IMR-90 (cell line): ENCODE measurements around the gene BST1. TPM values are rescaled to one million over a fixed set of nuclear protein-coding genes. Genes with fewer than 3 reads are reported as not detected.

Source experiments
- ATAC-seq: fragments of 200-7000 bp; cut with Tn5 transposase; 2 replicates; pipeline ENCODE4 v1.9.1; 2020; ENCODE audit warnings: low read depth, mild to moderate bottlenecking, moderate library complexity
- BruUV-seq: library from RNA; stranded (reverse); fragments of 400-500 nt; replicated peaks from 2 replicates; lab custom pipeline; 2021; lab: Mats Ljungman, UMichigan
- CTCF ChIA-PET: fragments of 300-600 bp; formaldehyde crosslinking; extraction: SDS; loops from one replicate; lab custom pipeline; 2021; ENCODE audit warnings: antibody characterized with exemption; lab: Yijun Ruan, JAX
- POLR2A ChIA-PET: fragments of 300-600 bp; sonication (Branson Sonifier 250); formaldehyde crosslinking; loops from one replicate; lab custom pipeline; 2022; ENCODE audit warnings: antibody characterized with exemption; ENCODE audit not compliant: unreplicated experiment; lab: Charles Lee
- DNase-seq: peaks from one replicate; pipeline ENCODE4 v3.0.0; 2013
- H2AFZ ChIP-seq: replicated peaks from 2 replicates; pipeline ENCODE3; 2013; ENCODE audit warnings: low read length, mild to moderate bottlenecking; ENCODE audit not compliant: poor library complexity
- H2AK5ac ChIP-seq: 2 replicates; pipeline ENCODE4 v1.6.1; 2013; ENCODE audit warnings: low read depth, low read length, inconsistent platforms
- H2AK9ac ChIP-seq: replicated peaks from 2 replicates; pipeline ENCODE3; 2013; ENCODE audit warnings: mild to moderate bottlenecking, low read depth, low read length, moderate library complexity; ENCODE audit not compliant: poor library complexity
- H2BK120ac ChIP-seq: 2 replicates; pipeline ENCODE4 v1.6.1; 2013; ENCODE audit warnings: low read depth, low read length, inconsistent platforms
- H2BK15ac ChIP-seq: 3 replicates; pipeline ENCODE4 v1.6.1; 2013; ENCODE audit warnings: low read depth, low read length, inconsistent platforms
- H2BK20ac ChIP-seq: 2 replicates; pipeline ENCODE4 v1.6.1; 2013; ENCODE audit warnings: low read depth, mild to moderate bottlenecking, inconsistent platforms, low read length, moderate library complexity
- H2BK5ac ChIP-seq: 2 replicates; pipeline ENCODE4 v1.6.1; 2013; ENCODE audit warnings: mild to moderate bottlenecking, low read depth, low read length, inconsistent platforms; ENCODE audit not compliant: poor library complexity, severe bottlenecking
- H3K14ac ChIP-seq: replicated peaks from 2 replicates; pipeline ENCODE4 v1.6.1; 2013; ENCODE audit warnings: low read depth, low read length, inconsistent platforms
- H3K18ac ChIP-seq: 2 replicates; pipeline ENCODE4 v1.6.1; 2013; ENCODE audit warnings: low read depth, low read length, control low read depth
- H3K23ac ChIP-seq: 2 replicates; pipeline ENCODE4 v1.6.1; 2013; ENCODE audit warnings: low read depth, low read length, inconsistent platforms
- H3K27ac ChIP-seq: 2 replicates; pipeline ENCODE4 v1.5.1; 2013; ENCODE audit warnings: mild to moderate bottlenecking, control low read depth, low read length; ENCODE audit not compliant: insufficient read depth
- H3K27me3 ChIP-seq: 2 replicates; pipeline ENCODE4 v1.6.1; 2013; ENCODE audit warnings: low read length; ENCODE audit not compliant: control insufficient read depth, insufficient read depth
- H3K36me3 ChIP-seq: 2 replicates; pipeline ENCODE4 v1.6.1; 2013; ENCODE audit warnings: low read length, mixed read lengths; ENCODE audit not compliant: control insufficient read depth, insufficient read depth
- H3K4ac ChIP-seq: 2 replicates; pipeline ENCODE4 v1.6.1; 2013; ENCODE audit warnings: low read depth, low read length, inconsistent platforms
- H3K4me1 ChIP-seq: 2 replicates; pipeline ENCODE4 v1.6.1; 2013; ENCODE audit warnings: low read length, mixed read lengths; ENCODE audit not compliant: control insufficient read depth, insufficient read depth
- H3K4me2 ChIP-seq: 2 replicates; pipeline ENCODE4 v1.6.1; 2013; ENCODE audit warnings: low read depth, mild to moderate bottlenecking, control low read depth, low read length, moderate library complexity
- H3K4me3 ChIP-seq: 2 replicates; pipeline ENCODE4 v1.5.1; 2013; ENCODE audit warnings: low read depth, mild to moderate bottlenecking, control low read depth, low read length, moderate library complexity; ENCODE audit not compliant: insufficient read depth
- H3K56ac ChIP-seq: 2 replicates; pipeline ENCODE4 v1.6.1; 2013; ENCODE audit warnings: low read length, inconsistent platforms; ENCODE audit not compliant: insufficient read depth; ENCODE audit errors: extremely low read depth
- H3K79me1 ChIP-seq, 2 experiments: 2 replicates each; pipeline ENCODE4 v1.6.1; 2013; ENCODE audit warnings: low read length in 2 of 2, inconsistent platforms in 1 of 2, low read depth in 1 of 2
- H3K9ac ChIP-seq: 2 replicates; pipeline ENCODE4 v1.6.1; 2013; ENCODE audit warnings: low read depth, low read length, control low read depth
- H3K9me1 ChIP-seq: 2 replicates; pipeline ENCODE4 v1.6.1; 2013; ENCODE audit warnings: low read length, inconsistent platforms; ENCODE audit not compliant: insufficient read depth
- H3K9me3 ChIP-seq: 2 replicates; pipeline ENCODE4 v1.6.1; 2013; ENCODE audit warnings: low read length; ENCODE audit not compliant: control insufficient read depth, insufficient read depth
- H4K20me1 ChIP-seq: 2 replicates; pipeline ENCODE4 v1.6.1; 2013; ENCODE audit warnings: low read length, inconsistent platforms; ENCODE audit not compliant: insufficient read depth
- H4K5ac ChIP-seq: 2 replicates; pipeline ENCODE4 v1.6.1; 2013; ENCODE audit warnings: mild to moderate bottlenecking, low read depth, low read length, control low read depth
- H4K8ac ChIP-seq, 2 experiments: 2 replicates each; pipeline ENCODE4 v1.6.1; 2013; ENCODE audit warnings: low read depth in 2 of 2, low read length in 2 of 2, control low read depth in 1 of 2, inconsistent platforms in 1 of 2
- H4K91ac ChIP-seq: 2 replicates; pipeline ENCODE4 v1.6.1; 2013; ENCODE audit warnings: low read depth, low read length, inconsistent platforms; ENCODE audit not compliant: insufficient read depth
- BHLHE40 ChIP-seq: fragments of 150-350 bp; IDR thresholded peaks from 2 replicates; pipeline ENCODE4 v1.6.1; 2016; ENCODE audit warnings: mild to moderate bottlenecking, low read depth, low read length
- CHD1 ChIP-seq: IDR thresholded peaks from 2 replicates; pipeline ENCODE4 v1.6.1; 2012; ENCODE audit warnings: low read depth, low read length, improper control_type of control experiment
- CTCF ChIP-seq: conservative IDR thresholded peaks from 2 replicates; pipeline ENCODE4 v1.5.1; 2012; ENCODE audit warnings: mild to moderate bottlenecking, low read depth, low read length, improper control_type of control experiment
- FOS ChIP-seq: fragments of 150-350 bp; IDR thresholded peaks from 2 replicates; pipeline ENCODE4 v1.6.1; 2016; ENCODE audit warnings: low read depth, low read length
- MAFK ChIP-seq: IDR thresholded peaks from 2 replicates; pipeline ENCODE4 v1.6.1; 2012; ENCODE audit warnings: low read depth, low read length, improper control_type of control experiment
- MAZ ChIP-seq: IDR thresholded peaks from 2 replicates; pipeline ENCODE4 v1.6.1; 2012; ENCODE audit warnings: low read depth, mild to moderate bottlenecking, low read length, improper control_type of control experiment, moderate library complexity, borderline replicate concordance
- MXI1 ChIP-seq: IDR thresholded peaks from 2 replicates; pipeline ENCODE4 v1.6.1; 2012; ENCODE audit warnings: low read depth, mild to moderate bottlenecking, low read length, moderate library complexity, borderline replicate concordance
- NFE2L2 ChIP-seq: fragments of 150-350 bp; IDR thresholded peaks from 2 replicates; pipeline ENCODE4 v1.6.1; 2016; ENCODE audit warnings: low read depth, mild to moderate bottlenecking, low read length
- POLR2A ChIP-seq: IDR thresholded peaks from 2 replicates; pipeline ENCODE4 v1.6.1; 2012; ENCODE audit warnings: mild to moderate bottlenecking, low read depth, low read length
- RAD21 ChIP-seq: IDR thresholded peaks from 2 replicates; pipeline ENCODE4 v1.6.1; 2012; ENCODE audit warnings: low read length, improper control_type of control experiment
- RCOR1 ChIP-seq: IDR thresholded peaks from 2 replicates; pipeline ENCODE4 v1.6.1; 2012; ENCODE audit warnings: mild to moderate bottlenecking, low read length, improper control_type of control experiment; ENCODE audit not compliant: insufficient replicate concordance
- RFX5 ChIP-seq: IDR thresholded peaks from 2 replicates; pipeline ENCODE4 v1.8.0; 2012; ENCODE audit warnings: low read depth, mild to moderate bottlenecking, low read length, moderate library complexity
- SMC3 ChIP-seq: fragments of 150-350 bp; IDR thresholded peaks from 2 replicates; pipeline ENCODE4 v1.6.1; 2016; ENCODE audit warnings: low read depth, mild to moderate bottlenecking, antibody characterized with exemption, low read length, moderate library complexity
- USF2 ChIP-seq: fragments of 150-350 bp; IDR thresholded peaks from 2 replicates; pipeline ENCODE4 v1.6.1; 2017; ENCODE audit warnings: mild to moderate bottlenecking, antibody characterized with exemption, low read length, low read depth
- WGBS, 2 experiments: methylation state at CpG; one replicate each; pipeline versions ENCODE4 v1.1.5 to v1.1.7; 2013; ENCODE audit warnings: missing lambda C conversion rate in 2 of 2; ENCODE audit not compliant: insufficient read length in 1 of 2; ENCODE audit errors: extremely low coverage in 2 of 2; 5-methylcytosine and 5-hydroxymethylcytosine counted together
- dilution Hi-C: fragments of 300-500 bp; cut with HindIII; formaldehyde crosslinking; loops from one replicate; pipeline ENCODE4 v1.14.3; 2018; ENCODE audit warnings: low sequenced_read_pairs; ENCODE audit not compliant: unreplicated experiment
- in situ Hi-C: fragments of 300-500 bp; cut with MboI; formaldehyde crosslinking; loops from 3 replicates; pipeline ENCODE4 v1.14.3; 2019; ENCODE audit warnings: low sequenced_read_pairs, inconsistent platforms, mixed read lengths
- intact Hi-C: fragments of 100-400 bp; cut with micrococcal nuclease; formaldehyde crosslinking; loops from 2 replicates; pipeline ENCODE4 v1.10.0; 2022
- polyA plus RNA-seq, 3 experiments: library from polyadenylated mRNA; depleted of rRNA; stranded (reverse); fragments of >200 nt; gene quantifications; 2 replicates each; pipeline ENCODE4 v1.2.3, GENCODE V29; 2012; ENCODE audit warnings: low replicate concordance in 1 of 3
- total RNA-seq: library from RNA; depleted of rRNA; stranded (reverse); fragments of >200 nt; gene quantifications from 2 replicates; pipeline ENCODE4 v1.2.3, GENCODE V29; 2012

Gene BST1
- total and polyA plus RNA-seq, 2 of the 4 experiments (the other 2 are of a cell fraction) = 6.6 to 11.1 TPM

GRCh38 chr4:15778289-15779241 is 75.7 kb downstream of the BST1 start, which contains the start of gene CD38:
Gene CD38, plus strand, starts transcription at chr4:15778328. Its CDS starts 87 bp downstream, at chr4:15778415.
- Histone ChIP-seq H4K20me1 (no peaks in the 10 kb centered on the region), H2AK5ac (no peak within 1 kb of the TSS), H3K56ac (no peak within 1 kb of the TSS), H3K4ac (no peak within 1 kb of the TSS), H3K23ac (no peak within 1 kb of the TSS; the same call in 1 of the 2 replicates), H3K14ac (no peak within 1 kb of the TSS), H3K18ac (no peak within 1 kb of the TSS), H3K36me3 (no peaks in the 10 kb centered on the region), H3K27ac (no peak within 1 kb of the TSS), H2BK15ac (no peak within 1 kb of the TSS), H3K27me3 (peaks cover 54% of the 10 kb centered on the region), H3K4me2 (peak within 1 kb of the TSS; percentile 78), H3K9me1 (no peaks in the 10 kb centered on the region), H3K79me1 (no peaks in the 10 kb centered on the region), H2AK9ac (no peak within 1 kb of the TSS), H2AFZ (peak within 1 kb of the TSS; percentile 77), H2BK20ac (no peak within 1 kb of the TSS), H3K9ac (no peak within 1 kb of the TSS), H4K91ac (no peak within 1 kb of the TSS), H4K5ac (no peak within 1 kb of the TSS), H3K4me3 (peak within 1 kb of the TSS; percentile 30), H4K8ac (no peak within 1 kb of the TSS), H2BK120ac (no peak within 1 kb of the TSS), H2BK5ac (no peak within 1 kb of the TSS), H3K9me3 (no peaks in the 10 kb centered on the region), H3K4me1 (no peaks in the 10 kb centered on the region; the same call in 1 of the 2 replicates)
- BruUV-seq = no TSS peak
- ATAC-seq (peak; percentile 46), DNase-seq (no peak)
- dilution Hi-C loops (no loop called here), in situ Hi-C loops (no loop called here), intact Hi-C loops (no loop called here)
- 3% methylated on average over 31 of the region's 76 CpGs; no CpG with 5 or more reads in 1 of the 2 experiments for WGBS, 2 experiments
- ChIA-PET POLR2A (no interaction called here), CTCF (no interaction called here)
- TF ChIP-seq FOS (no peak), POLR2A (no peak), RCOR1 (no peak), MAFK (no peak), CTCF (no peak), BHLHE40 (no peak), USF2 (no peak), CHD1 (no peak), RAD21 (no peak), MAZ (no peak), NFE2L2 (no peak), MXI1 (no peak), SMC3 (no peak), RFX5 (no peak)
